Activated CD4-positive, alpha-beta memory T cell treated with anti-CD3 and anti-CD28 coated beads, Interleukin-2, amount 10 ng/mL, durations not matched to agents 7 days and 5 days (primary cell): Measurements from ENCODE around the gene FAM184A. TPM values are rescaled to one million over a fixed set of nuclear protein-coding genes. Genes with fewer than 3 reads are reported as not detected.
"Not testable (repeated sequence)": the region's sequence is repeated elsewhere in the genome, so short reads cannot be mapped to it uniquely, and the experiment has no call there.

Experiments
- CTCF ChIA-PET: fragments of 350-600 bp; sonication (Branson Sonifier 250); formaldehyde crosslinking; loops from one replicate; lab custom pipeline; 2021; ENCODE audit warnings: antibody characterized with exemption, inconsistent platforms; lab: Charles Lee
- POLR2A ChIA-PET: fragments of 350-600 bp; sonication (Branson Sonifier 250); formaldehyde crosslinking; loops from one replicate; lab custom pipeline; 2021; ENCODE audit warnings: antibody characterized with exemption; lab: Charles Lee
- DNase-seq: peaks from one replicate; pipeline ENCODE4 v3.0.0-alpha.2; 2020
- H3K27ac Mint-ChIP-seq: one replicate; pipeline ENCODE4 v1.8.0; 2021; ENCODE audit warnings: mild to moderate bottlenecking, mixed read lengths
- H3K27me3 Mint-ChIP-seq: one replicate; pipeline ENCODE4 v1.8.0; 2021; ENCODE audit warnings: mixed read lengths
- H3K36me3 Mint-ChIP-seq: one replicate; pipeline ENCODE4 v1.8.0; 2021; ENCODE audit warnings: low read depth, mixed read lengths
- H3K4me1 Mint-ChIP-seq: one replicate; pipeline ENCODE4 v1.8.0; 2021; ENCODE audit warnings: mixed read lengths
- H3K4me3 Mint-ChIP-seq: one replicate; pipeline ENCODE4 v1.8.0; 2021; ENCODE audit warnings: mild to moderate bottlenecking, mixed read lengths
- H3K9me3 Mint-ChIP-seq: one replicate; pipeline ENCODE4 v1.8.0; 2021; ENCODE audit warnings: mixed read lengths
- total RNA-seq, 2 experiments: library from RNA; stranded (reverse); gene quantifications; one replicate each; pipeline ENCODE4 v1.2.3, GENCODE V29; 2021

The FAM184A gene
- total RNA-seq, 2 experiments from 2014 or later: 5.4 to 5.9 TPM

DNA sequence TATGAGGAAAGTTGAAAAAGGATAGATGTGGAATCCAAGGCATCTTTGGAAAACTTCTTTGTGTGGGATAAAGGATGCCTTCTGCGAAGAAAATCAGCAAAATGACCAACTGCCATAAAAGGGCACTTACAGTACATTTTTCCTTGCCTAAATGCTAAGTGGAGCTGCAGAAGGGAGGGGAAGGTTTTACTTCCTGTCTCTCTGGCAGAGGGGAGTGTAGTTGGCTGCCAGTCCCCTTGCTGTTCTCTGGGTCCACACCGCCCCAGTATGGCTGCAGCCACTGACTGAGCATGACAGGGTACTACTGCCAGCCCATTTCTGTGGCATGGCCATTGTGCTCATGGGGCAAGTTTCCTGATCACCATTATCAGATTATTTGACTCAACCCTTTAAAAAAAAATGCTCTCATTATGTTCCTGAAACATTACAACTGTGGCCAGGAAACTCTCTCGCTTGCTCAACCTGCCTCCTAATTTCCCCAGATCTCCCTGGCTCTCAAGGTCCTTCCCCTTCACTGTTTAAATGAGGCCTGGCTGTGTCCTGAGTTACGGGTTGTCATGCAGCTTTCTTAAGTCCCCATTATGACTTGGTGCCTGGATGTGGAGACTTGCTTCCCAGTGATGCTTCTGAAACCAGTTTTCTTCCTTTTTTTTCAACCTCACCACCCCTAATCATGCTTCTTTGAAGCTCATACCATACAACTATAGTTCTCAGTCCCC, 34.5 kb upstream of the FAM184A start:
- Mint-ChIP-seq H3K4me1 (peaks cover 14% of the 10 kb centered on the region), H3K27me3 (peaks cover 13% of the 10 kb centered on the region), H3K4me3 (no peak overlapping the region), H3K27ac (no peak overlapping the region), H3K9me3 (no peaks in the 10 kb centered on the region), H3K36me3 (no peaks in the 10 kb centered on the region)
- CTCF ChIA-PET: interaction anchor here (1.0 to 1.3 kb wide), 2 partner anchors 9 to 150 kb away, joined by 3 to 4 read pairs; no protein-coding TSS in a partner anchor
- no peak for DNase-seq
- POLR2A ChIA-PET: no interaction called here

DNA sequence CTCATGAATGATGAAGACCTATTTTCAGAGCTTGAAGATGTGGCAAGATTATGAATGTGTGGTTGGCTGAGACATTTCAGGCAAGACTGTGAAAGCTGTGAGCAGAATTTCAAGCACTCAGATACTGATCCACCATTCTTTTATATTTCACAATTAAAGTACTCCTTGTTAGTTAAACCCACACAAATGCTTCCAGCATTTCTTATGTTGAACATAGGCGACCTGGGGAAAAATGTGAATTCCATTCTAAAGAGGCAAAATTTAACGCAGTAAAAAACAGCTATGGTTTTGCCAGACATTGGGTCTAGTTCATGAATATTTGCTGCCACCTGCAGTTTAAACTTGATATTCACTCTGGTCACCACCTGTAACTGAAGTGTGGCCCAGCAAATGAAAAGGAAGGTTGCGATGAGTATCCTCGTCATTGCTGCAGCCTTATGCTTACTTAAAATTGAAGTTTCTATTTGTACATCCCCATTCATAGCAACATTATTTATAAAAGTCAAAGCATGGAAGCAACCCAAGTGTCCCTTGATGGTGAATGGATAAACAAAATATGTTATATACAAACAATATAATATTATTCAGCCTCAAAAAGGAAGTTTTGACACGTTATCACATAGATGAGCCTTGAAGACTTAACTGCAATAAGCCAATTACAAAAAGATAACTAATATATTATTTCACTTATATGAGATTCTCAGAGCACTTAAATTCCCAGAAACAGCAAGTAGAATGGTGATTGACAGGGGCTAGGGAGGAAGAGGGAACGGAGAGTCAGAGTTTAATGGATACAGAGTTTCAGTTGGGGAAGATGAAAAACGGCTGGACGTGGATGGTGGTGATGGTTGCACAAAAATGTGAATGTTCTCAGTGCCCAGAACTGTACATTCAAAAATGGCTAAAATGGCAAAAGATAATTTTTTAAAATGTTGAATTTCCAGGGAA, 32.4 kb upstream of the FAM184A start:
- Mint-ChIP-seq H3K36me3 (no peaks in the 10 kb centered on the region), H3K4me1 (peaks cover 14% of the 10 kb centered on the region), H3K27me3 (peaks cover 12% of the 10 kb centered on the region), H3K4me3 (no peak overlapping the region), H3K9me3 (no peaks in the 10 kb centered on the region), H3K27ac (no peak overlapping the region)
- CTCF ChIA-PET: interaction anchor here (0.6 to 3.0 kb wide), 28 partner anchors 8 to 828 kb away, joined by 3 to 66 read pairs (median 4); no protein-coding TSS in a partner anchor
- POLR2A ChIA-PET: interaction anchor here (1.0 to 1.7 kb wide), 2 partner anchors 216 to 460 kb away, joined by 3 to 5 read pairs; partner anchors contain the start of gene CEP85L
- peak; percentile 32 for DNase-seq

DNA sequence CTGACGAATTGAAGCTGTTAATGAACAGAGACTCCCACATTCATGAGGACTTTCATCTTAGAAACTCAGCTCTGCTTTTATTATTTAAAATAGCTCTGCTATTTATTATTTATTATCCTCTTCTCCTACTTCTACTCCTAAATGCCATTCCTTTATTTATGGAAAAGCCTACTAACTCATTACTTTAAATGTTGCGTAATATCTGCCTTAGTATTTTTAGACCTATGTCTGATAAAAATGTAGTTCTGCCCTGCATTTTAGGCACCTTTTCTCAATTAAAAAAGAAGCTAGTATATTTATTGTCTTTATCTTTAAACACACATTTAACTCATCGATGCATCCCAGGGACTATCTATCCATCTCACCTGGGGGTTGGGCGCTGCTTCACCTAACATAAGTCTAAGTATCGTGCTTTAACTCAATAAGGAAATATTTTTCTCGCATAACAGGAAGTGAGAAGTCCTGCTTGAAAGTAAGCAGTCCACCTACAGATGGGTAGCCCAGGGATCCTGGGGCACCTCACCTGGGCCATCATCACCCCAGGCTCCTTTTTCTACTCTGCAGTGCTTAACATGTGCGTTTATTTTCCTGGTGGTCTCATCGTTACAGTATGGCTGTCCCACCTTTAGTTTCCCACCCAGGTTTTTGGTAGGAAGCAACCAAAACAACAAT, 31.3 kb upstream of the FAM184A start:
- no peaks in the 10 kb centered on the region for H3K36me3 Mint-ChIP-seq
- ChIA-PET CTCF (interaction anchor here (0.8 to 3.0 kb wide), 23 partner anchors 7 to 1134 kb away, joined by 3 to 66 read pairs (median 4); partner anchors contain the start of gene FAM184A), POLR2A (interaction anchor here (1.7 kb wide), 1 partner anchor 458 kb away, joined by 5 read pairs; the partner anchor contains the start of gene CEP85L)
- no peak overlapping the region for H3K27ac Mint-ChIP-seq
- DNase-seq: no peak
- peaks cover 14% of the 10 kb centered on the region for H3K4me1 Mint-ChIP-seq
- no peak overlapping the region for H3K4me3 Mint-ChIP-seq
- H3K27me3 Mint-ChIP-seq: peaks cover 12% of the 10 kb centered on the region
- no peaks in the 10 kb centered on the region for H3K9me3 Mint-ChIP-seq

DNA sequence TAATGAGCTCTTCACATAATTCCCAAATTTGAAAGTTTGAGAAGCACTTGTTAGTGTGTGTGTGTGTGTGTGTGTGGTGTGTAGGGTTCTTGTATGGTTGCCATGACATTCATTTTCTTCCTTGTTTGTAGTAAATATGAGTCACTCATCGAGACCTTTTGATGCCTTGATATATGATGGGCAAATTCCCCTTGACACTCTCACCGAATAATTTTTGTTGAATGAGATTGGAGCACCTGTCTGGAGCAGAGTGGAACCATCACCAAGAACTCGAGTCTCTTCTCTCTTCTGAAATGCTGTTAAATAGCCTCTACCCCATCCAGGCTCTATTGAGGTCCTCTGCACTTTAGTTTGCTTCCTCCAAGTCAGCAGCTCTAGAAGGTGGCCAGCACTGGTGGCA, 29.6 kb upstream of the FAM184A start:
- no peak overlapping the region for H3K4me3 Mint-ChIP-seq
- H3K36me3 Mint-ChIP-seq: no peaks in the 10 kb centered on the region
- peaks cover 9% of the 10 kb centered on the region for H3K27me3 Mint-ChIP-seq
- H3K27ac Mint-ChIP-seq: no peak overlapping the region
- no peak for DNase-seq
- ChIA-PET POLR2A (no interaction called here), CTCF (interaction anchor here (0.9 to 3.0 kb wide), 2 partner anchors 21 to 144 kb away, joined by 3 to 66 read pairs; no protein-coding TSS in a partner anchor)
- peaks cover 11% of the 10 kb centered on the region for H3K4me1 Mint-ChIP-seq
- no peaks in the 10 kb centered on the region for H3K9me3 Mint-ChIP-seq

DNA sequence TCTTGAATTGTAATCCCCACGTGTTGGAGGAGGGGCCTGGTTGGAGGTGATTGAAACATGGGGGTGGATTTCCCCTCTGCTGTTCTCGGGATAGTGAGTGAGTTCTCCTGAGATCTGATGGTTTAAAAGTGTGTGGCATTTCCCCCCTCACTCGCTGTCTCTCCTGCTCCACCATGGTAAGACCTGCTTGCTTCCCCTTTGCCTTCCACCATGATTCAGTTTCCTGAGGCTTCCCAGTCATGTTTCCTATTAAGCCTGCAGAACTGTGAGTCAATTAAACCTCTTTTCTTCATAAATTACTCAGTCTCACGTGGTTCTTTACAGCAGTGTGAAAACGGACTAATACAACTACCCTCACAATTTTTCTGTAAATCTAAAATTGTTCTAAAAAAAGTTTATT, 26.8 kb upstream of the FAM184A start:
- Mint-ChIP-seq H3K9me3 (no peaks in the 10 kb centered on the region), H3K36me3 (no peaks in the 10 kb centered on the region), H3K4me3 (no peak overlapping the region), H3K27ac (no peak overlapping the region), H3K4me1 (peaks cover 5% of the 10 kb centered on the region), H3K27me3 (peaks cover 9% of the 10 kb centered on the region)
- POLR2A ChIA-PET: no interaction called here
- CTCF ChIA-PET: no interaction called here
- DNase-seq: no peak

DNA sequence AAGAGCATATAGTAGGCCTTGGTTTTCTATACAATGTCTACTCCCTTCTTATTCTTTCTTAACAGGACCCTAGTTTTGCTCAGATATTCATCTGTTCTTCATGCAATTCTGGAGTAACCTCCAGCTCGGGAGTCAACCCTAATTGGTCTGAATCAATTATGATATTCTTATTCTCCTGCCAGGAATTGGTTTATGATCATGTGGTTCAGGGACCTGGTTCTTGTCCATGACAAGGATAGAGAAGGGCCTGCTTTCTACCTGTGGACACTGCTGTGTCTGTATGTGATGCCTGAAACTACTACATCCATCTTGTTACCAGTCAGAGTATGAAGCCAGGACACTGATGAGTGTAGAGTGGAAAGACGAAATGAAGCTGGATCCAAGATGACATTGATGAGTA, 24.4 kb upstream of the FAM184A start:
- Mint-ChIP-seq H3K4me3 (no peak overlapping the region), H3K4me1 (no peaks in the 10 kb centered on the region), H3K27me3 (peaks cover under 1% of the 10 kb centered on the region), H3K9me3 (no peaks in the 10 kb centered on the region), H3K27ac (no peak overlapping the region), H3K36me3 (no peaks in the 10 kb centered on the region)
- POLR2A ChIA-PET: no interaction called here
- DNase-seq: no peak
- CTCF ChIA-PET: interaction anchor here (0.6 to 1.8 kb wide), 4 partner anchors 8 to 334 kb away, joined by 3 to 4 read pairs (median 4); no protein-coding TSS in a partner anchor

DNA sequence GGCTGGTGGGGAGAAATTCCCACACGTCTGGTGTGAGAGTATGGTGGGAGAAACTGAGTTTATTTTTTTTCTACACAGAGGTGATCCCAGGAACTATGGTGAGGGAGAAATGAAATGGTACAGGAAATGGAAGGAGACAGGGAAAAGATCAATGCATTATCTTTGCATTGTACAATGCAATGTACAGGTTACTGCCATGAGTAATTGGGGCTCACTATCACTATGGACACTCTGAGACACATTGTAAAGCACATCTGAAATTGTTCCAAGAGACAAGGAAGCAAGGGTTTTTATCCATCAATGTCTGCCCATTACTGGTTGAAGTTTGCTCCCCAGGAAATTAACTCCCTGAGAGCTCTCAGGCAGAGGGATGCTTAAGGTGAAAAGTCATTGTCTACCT, 21.7 kb upstream of the FAM184A start:
- H3K4me3 Mint-ChIP-seq: no peak overlapping the region
- POLR2A ChIA-PET: no interaction called here
- no peaks in the 10 kb centered on the region for H3K4me1 Mint-ChIP-seq
- no peaks in the 10 kb centered on the region for H3K27me3 Mint-ChIP-seq
- CTCF ChIA-PET: interaction anchor here (0.8 to 1.7 kb wide), 2 partner anchors 10 to 30 kb away, joined by 3 to 5 read pairs; no protein-coding TSS in a partner anchor
- no peak for DNase-seq
- H3K27ac Mint-ChIP-seq: no peak overlapping the region
- H3K9me3 Mint-ChIP-seq: no peaks in the 10 kb centered on the region
- H3K36me3 Mint-ChIP-seq: no peaks in the 10 kb centered on the region

DNA sequence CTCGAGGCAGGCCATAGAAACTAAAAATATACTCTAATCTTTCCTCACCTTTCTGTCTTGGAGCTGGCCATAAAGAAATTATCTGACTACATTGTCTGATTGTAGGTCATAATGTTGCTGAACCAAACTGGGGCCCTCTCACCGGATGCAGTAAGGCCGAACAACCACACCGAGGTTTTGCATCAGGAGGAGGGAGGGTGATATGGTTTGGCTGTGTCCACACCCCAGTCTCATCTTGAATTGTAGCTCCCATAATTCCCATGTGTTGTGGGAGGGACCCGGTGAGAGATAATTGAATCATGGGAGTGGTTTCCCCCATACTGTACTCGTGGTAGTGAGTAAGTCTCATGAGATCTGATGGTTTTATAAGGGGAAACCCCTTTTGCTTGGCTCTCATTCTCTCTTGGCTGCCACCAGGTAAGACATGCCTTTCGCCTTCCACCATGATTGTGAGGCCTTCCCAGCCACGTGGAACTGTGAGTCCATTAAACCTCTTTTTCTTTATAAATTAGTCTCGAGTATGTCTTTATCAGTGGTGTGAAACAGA, 19.4 kb upstream of the FAM184A start:
- H3K4me1 Mint-ChIP-seq, H3K27ac Mint-ChIP-seq, DNase-seq, H3K4me3 Mint-ChIP-seq, CTCF ChIA-PET, H3K36me3 Mint-ChIP-seq, H3K9me3 Mint-ChIP-seq, H3K27me3 Mint-ChIP-seq, POLR2A ChIA-PET: not testable (repeated sequence)

DNA sequence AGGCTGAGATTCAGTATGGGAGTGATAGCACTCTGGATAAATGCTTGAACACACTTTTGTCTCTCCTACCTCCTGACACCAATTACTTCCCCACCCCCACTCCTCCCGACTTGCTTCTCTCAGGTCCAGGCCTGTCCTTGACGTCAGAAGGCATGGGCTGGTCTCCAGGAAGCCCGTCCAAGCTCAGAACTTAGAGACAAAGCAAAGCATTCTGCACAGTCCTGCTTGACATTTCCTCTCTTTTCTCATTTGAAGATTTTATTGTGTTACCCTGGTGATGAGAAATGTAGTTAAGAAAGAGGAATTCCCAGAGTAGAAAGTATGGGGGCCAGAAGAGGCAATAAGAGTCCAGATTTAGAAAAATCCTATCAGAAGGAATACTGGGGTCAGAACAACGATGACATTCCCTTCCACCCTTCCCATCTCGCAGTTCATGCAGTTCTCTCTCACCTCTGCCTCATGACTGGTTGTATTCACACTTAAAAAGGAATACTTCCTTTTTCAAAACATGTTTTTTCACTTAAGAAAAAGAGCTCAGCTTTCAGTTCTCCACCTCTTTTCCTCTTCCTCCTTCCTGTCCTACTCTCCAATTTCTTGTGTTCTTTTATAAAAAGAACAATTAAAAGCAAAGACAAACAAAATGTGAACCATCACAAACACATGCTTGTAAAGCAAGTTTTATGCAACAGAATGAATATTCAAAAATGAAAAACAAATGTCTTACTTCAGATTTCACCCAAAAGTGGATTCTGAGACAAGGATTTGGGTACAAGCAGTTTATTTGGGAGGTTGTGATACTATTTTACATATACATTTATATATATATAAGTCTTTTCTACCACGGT, 18.5 kb upstream of the FAM184A start:
- H3K36me3 Mint-ChIP-seq: no peaks in the 10 kb centered on the region
- no peaks in the 10 kb centered on the region for H3K4me1 Mint-ChIP-seq
- no peak overlapping the region for H3K4me3 Mint-ChIP-seq
- DNase-seq: no peak
- POLR2A ChIA-PET: no interaction called here
- H3K27ac Mint-ChIP-seq: no peak overlapping the region
- no peaks in the 10 kb centered on the region for H3K9me3 Mint-ChIP-seq
- H3K27me3 Mint-ChIP-seq: peaks cover 5% of the 10 kb centered on the region
- CTCF ChIA-PET: no interaction called here

DNA sequence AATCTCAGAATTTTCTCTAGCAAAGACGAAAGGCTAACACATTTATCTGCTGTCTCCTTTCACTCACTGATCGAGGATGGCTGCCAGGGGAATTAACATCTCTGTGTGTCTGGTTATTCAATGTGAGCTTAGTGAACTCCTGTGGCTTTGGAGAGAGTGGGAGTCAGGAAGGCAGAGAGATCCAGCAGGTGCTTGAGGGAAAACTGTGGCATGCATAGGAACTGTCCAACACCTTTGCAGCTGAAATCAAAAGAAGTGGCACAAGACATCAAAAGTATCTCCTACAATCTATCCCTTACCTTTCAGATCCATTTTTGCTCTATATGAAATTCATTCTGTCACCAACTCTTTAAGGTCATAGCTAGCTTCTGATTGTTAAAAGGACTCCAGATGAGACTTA, 11.8 kb upstream of the FAM184A start:
- ChIA-PET POLR2A (no interaction called here), CTCF (no interaction called here)
- Mint-ChIP-seq H3K4me3 (no peak overlapping the region), H3K36me3 (no peaks in the 10 kb centered on the region), H3K27me3 (peaks cover 9% of the 10 kb centered on the region), H3K9me3 (no peaks in the 10 kb centered on the region), H3K27ac (no peak overlapping the region), H3K4me1 (no peaks in the 10 kb centered on the region)
- DNase-seq: no peak

DNA sequence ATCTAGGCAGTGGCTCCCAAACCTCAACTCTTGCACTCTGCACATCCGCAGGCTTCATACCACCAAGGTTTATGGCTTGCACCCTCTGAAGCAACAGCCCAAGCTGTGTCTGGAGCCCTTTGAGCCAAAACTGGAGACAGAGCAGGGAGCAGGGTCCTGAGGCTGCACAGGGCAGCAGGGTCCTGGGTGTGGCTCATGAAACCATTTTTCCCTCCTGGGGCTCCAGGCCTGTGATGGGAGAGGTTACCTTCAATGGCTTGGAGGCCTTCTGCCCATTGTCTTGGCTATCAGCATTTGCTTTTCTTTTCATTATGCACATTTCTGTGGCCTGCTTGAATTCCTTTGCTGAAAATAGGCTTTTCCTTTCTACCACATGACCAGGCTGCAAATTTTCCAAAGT, 6.3 kb upstream of the FAM184A start:
- ChIA-PET POLR2A (no interaction called here), CTCF (no interaction called here)
- no peak overlapping the region for H3K27ac Mint-ChIP-seq
- H3K4me1 Mint-ChIP-seq: no peaks in the 10 kb centered on the region
- peaks cover 8% of the 10 kb centered on the region for H3K27me3 Mint-ChIP-seq
- DNase-seq: no peak
- peaks cover 17% of the 10 kb centered on the region for H3K9me3 Mint-ChIP-seq
- peaks cover 6% of the 10 kb centered on the region for H3K36me3 Mint-ChIP-seq
- H3K4me3 Mint-ChIP-seq: no peak overlapping the region

DNA sequence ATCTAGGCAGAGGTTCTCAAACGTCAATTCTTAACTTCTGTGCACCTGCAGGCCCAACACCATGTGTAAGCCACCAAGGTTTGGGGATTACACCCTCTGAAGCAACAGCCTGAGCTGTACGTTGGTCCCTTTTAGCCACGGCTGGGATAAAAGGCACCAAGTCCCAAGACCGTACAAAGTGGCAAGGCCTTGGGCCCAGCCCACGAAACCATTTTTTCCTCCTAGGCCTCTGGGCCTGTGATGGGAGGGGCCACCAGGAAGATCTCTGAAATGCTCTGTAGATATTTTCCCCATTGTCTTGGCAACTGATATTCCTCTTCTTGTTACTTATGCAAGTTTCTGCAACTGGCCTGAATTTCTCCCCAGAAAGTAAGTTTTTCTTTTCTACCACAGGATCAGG, 4.5 kb upstream of the FAM184A start:
- DNase-seq: no peak
- POLR2A ChIA-PET: no interaction called here
- H3K27me3 Mint-ChIP-seq: peaks cover 13% of the 10 kb centered on the region
- H3K4me3 Mint-ChIP-seq: no peak overlapping the region
- H3K9me3 Mint-ChIP-seq: peaks cover 17% of the 10 kb centered on the region
- CTCF ChIA-PET: no interaction called here
- peaks cover 9% of the 10 kb centered on the region for H3K4me1 Mint-ChIP-seq
- no peak overlapping the region for H3K27ac Mint-ChIP-seq
- H3K36me3 Mint-ChIP-seq: peaks cover 6% of the 10 kb centered on the region
